GM19240 (cell line): ENCODE data around the gene CLINT1.
A peak's percentile ranks its signal among the peaks of the same experiment; 100 is the strongest.
"Not testable (repeated sequence)": the region's sequence is repeated elsewhere in the genome, so short reads cannot be mapped to it uniquely, and the experiment has no call there.

Experiments used
- DNase-seq: peaks from one replicate; pipeline ENCODE4 v3.0.0; 2011; ENCODE audit warnings: low spot score; ENCODE audit not compliant: insufficient read length

Gene CLINT1

GRCh38 chr5:157862183-157862851, 3.4 kb upstream of the CLINT1 start:
- no peak for DNase-seq

- peak; percentile 37 for DNase-seq
Observed at GRCh38 chr5:157860898-157861890, 2.2 kb upstream of the CLINT1 start.

GRCh38 chr5:157859227-157859575, 256 bp upstream of the CLINT1 start:
- DNase-seq, result no peak

GRCh38 chr5:157857816-157858526, 974 bp downstream of the CLINT1 start:
- no peak for DNase-seq

GRCh38 chr5:157855404-157855994, 3.4 kb downstream of the CLINT1 start:
- DNase-seq, result no peak

- DNase-seq, result not testable (repeated sequence)
Observed at GRCh38 chr5:157853365-157853764, 5.6 kb downstream of the CLINT1 start.

- DNase-seq, result no peak
Observed at GRCh38 chr5:157845914-157846598, 12.9 kb downstream of the CLINT1 start.

- DNase-seq, result no peak
Observed at GRCh38 chr5:157842787-157843186, 16.2 kb downstream of the CLINT1 start.

GRCh38 chr5:157842185-157842584, 16.8 kb downstream of the CLINT1 start:
- no peak for DNase-seq

- no peak for DNase-seq
Observed at GRCh38 chr5:157839157-157839795, 19.7 kb downstream of the CLINT1 start.

GRCh38 chr5:157836121-157836753, 22.7 kb downstream of the CLINT1 start:
- DNase-seq, result no peak

- no peak for DNase-seq
Observed at GRCh38 chr5:157835041-157835440, 23.9 kb downstream of the CLINT1 start.

- DNase-seq, result no peak
Observed at GRCh38 chr5:157828944-157829639, 29.9 kb downstream of the CLINT1 start.

- DNase-seq, result no peak
Observed at GRCh38 chr5:157828105-157828943, 30.6 kb downstream of the CLINT1 start.

- DNase-seq, result no peak
Observed at GRCh38 chr5:157827423-157827822, 31.5 kb downstream of the CLINT1 start.

- DNase-seq, result no peak
Observed at GRCh38 chr5:157823655-157824054, 35.3 kb downstream of the CLINT1 start.

- DNase-seq, result no peak
Observed at GRCh38 chr5:157821822-157822622, 36.9 kb downstream of the CLINT1 start.

- no peak for DNase-seq
Observed at GRCh38 chr5:157821405-157821804, 37.5 kb downstream of the CLINT1 start.
